Activated T-cell treated with anti-CD3 and anti-CD28 coated beads, Interleukin-2, amount 50 U/mL, for 24 hours (primary cell): Measurements from ENCODE around the gene HOXB8.

Source experiments
- DNase-seq: peaks from one replicate; pipeline ENCODE4 v3.0.0-alpha.2; 2020
- H3K27ac Mint-ChIP-seq: 2 replicates; pipeline ENCODE4 v1.8.0; 2020; ENCODE audit warnings: mild to moderate bottlenecking, mixed read lengths
- H3K27me3 Mint-ChIP-seq: 2 replicates; pipeline ENCODE4 v1.8.0; 2020; ENCODE audit warnings: mixed read lengths
- H3K36me3 Mint-ChIP-seq: 2 replicates; pipeline ENCODE4 v1.8.0; 2020; ENCODE audit warnings: low read depth, mixed read lengths
- H3K4me1 Mint-ChIP-seq: 2 replicates; pipeline ENCODE4 v1.8.0; 2020; ENCODE audit warnings: low read depth, mixed read lengths
- H3K4me3 Mint-ChIP-seq: 2 replicates; pipeline ENCODE4 v1.8.0; 2020; ENCODE audit warnings: mild to moderate bottlenecking, moderate library complexity, mixed read lengths
- H3K9me3 Mint-ChIP-seq: 2 replicates; pipeline ENCODE4 v1.8.0; 2020; ENCODE audit warnings: mixed read lengths

The HOXB8 gene

GRCh38 chr17:48563385-48563838 lies 51.7 kb downstream of the HOXB8 start:
- Mint-ChIP-seq H3K27ac (no peak overlapping the region), H3K4me1 (peaks cover 9% of the 10 kb centered on the region), H3K4me3 (no peak overlapping the region), H3K9me3 (no peaks in the 10 kb centered on the region), H3K36me3 (no peaks in the 10 kb centered on the region), H3K27me3 (peaks cover 30% of the 10 kb centered on the region)
- no peak for DNase-seq

- Mint-ChIP-seq H3K4me3 (no peak overlapping the region), H3K9me3 (no peaks in the 10 kb centered on the region), H3K27ac (no peak overlapping the region), H3K36me3 (no peaks in the 10 kb centered on the region), H3K27me3 (peaks cover 34% of the 10 kb centered on the region), H3K4me1 (peaks cover 6% of the 10 kb centered on the region)
- no peak for DNase-seq
Observed at GRCh38 chr17:48562934-48563333, 52.2 kb downstream of the HOXB8 start.
